Stimulated activated CD8-positive, alpha-beta memory T cell treated with anti-CD3 and anti-CD28 coated beads, Interleukin-12 subunit alpha, Interleukin-12 subunit beta, amount 100 ng/mL, for 1 hour (primary cell): ENCODE measurements around the gene GLYAT.
"Not testable (repeated sequence)": the region's sequence is repeated elsewhere in the genome, so short reads cannot be mapped to it uniquely, and the experiment has no call there.

Source experiments
- DNase-seq: peaks from one replicate; pipeline ENCODE4 v3.0.0-alpha.2; 2020; ENCODE audit warnings: low read depth

The GLYAT gene

DNA sequence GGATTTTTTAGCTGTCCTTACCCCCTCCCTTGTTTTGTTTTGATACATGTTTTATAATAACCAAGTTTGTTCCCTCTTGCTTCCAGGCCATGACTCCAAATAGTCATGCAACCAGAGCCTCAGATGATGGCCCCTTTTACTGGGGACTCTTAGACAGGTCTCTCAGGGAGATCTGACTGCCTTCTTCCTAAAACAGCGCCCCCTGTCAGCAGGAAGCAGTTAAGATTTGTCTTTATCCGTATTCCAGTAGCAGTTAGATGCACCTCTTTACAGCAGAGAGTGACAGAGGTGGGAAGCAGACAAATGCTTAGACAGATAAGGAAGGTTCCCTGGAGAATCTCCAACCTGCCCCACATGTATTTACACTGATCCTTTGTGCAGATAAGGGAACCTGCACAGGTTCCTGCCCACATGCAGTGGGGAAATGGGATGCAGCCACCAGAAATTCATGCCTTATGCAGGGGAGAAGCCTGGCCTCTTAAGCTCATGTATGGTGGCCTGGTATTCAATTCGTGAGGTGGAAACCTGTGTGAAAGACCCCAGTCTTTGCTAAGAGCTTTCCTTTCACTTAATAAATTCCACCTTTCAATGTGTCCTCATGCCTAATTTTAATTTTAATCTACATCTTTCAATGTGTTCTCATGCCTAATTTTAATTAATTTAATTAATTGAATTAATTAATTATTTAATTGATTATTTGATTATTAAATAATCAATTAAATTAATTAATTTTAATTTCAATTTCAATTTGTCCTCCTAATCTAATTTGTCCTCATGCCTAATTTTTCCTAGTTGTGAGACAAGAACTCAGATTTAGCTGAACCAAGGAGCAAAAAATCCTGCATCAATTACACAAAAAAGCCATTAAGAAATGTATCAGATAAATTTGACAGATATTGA, 11.5 kb upstream of the GLYAT start:
- no peak for DNase-seq

DNA sequence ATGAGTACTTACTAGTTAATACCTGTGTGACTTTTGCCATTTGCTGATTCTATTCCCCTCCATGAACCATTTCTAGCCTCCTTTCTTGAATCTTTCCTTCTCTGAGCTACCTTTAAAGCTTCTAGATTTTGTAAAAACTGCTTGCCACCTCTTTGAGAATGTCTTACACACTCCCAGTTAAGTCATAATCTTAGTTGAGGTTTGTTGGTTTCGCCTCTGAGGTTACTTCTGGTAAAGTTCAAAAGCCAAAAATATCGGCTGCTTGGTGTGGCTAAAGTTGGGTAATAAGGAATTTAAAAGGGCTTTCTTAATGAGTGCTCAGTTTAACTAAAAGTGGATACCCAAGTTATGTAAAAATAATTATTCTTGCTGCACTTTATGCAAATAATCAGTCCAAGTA, 10.4 kb upstream of the GLYAT start:
- no peak for DNase-seq

DNA sequence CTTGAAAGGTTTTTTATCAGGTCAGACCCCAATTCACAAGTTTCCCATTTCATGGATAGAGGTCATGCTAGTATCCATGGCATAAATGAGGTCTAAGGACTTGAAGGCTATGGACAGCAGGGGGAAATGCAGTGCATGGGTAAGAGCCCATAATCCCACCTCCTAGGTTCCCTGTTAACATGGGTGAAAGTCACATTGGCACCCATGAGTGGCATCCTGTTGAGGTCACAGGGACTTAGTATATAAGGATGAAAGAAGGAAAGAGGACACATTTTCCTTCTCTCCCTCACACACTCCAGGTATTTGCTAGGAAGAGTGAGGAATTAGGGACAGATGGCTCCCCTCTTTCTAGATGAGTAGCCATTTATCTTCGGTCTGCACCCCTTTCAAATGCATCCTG, 9.4 kb upstream of the GLYAT start:
- DNase-seq, result no peak

DNA sequence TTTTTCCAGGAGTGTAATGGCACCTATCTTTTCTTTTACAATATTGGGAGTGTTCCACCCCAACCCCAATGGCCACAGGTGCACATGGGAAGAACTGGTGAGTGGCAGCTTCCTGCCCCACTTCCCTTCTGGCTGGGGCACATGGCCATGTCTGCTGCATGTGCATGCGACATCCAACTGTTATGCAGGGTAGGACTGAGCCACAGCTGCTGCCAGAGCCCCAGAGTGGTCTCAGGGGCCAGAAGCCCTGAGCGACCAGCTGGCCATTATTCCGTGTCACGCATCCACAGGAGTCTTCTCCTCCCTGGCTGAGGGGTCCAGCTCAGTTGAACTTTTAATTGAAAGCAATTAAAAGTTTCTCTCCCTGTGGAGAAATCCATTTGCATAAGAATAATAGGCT, 8.7 kb upstream of the GLYAT start:
- DNase-seq, result no peak

DNA sequence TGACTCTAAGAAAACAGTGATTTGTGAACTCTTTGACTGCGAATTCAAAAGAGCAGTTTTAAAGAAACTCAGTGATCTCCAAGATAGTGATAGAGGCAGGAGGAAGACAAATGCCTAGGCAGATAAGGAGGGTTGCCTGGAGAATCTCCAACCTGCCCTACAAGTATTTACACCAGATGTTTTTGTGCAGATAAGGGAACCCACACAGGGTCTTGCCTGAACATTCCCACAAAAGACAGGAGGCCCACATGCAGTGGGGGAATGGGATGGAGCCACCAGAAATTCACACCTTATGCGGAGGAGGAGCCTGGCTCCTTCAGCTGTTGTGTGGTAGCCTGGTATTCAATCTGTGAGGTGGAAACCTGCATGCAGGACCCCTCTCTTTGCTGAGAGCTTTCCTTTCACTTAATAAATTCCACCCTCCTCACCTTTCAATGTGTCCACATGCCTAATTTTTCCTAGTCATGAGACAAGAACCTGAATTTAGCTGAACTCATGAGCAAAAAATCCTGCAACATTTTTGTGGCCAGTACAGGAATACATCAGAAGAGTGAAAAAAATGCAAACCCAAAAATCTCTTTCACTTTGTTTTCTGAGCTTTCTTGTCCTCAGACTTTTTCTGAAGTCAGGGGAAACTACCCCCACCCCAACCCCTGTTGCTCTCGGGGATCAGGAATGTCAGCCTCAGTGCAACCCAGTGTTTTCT, 8.1 kb upstream of the GLYAT start:
- no peak for DNase-seq

DNA sequence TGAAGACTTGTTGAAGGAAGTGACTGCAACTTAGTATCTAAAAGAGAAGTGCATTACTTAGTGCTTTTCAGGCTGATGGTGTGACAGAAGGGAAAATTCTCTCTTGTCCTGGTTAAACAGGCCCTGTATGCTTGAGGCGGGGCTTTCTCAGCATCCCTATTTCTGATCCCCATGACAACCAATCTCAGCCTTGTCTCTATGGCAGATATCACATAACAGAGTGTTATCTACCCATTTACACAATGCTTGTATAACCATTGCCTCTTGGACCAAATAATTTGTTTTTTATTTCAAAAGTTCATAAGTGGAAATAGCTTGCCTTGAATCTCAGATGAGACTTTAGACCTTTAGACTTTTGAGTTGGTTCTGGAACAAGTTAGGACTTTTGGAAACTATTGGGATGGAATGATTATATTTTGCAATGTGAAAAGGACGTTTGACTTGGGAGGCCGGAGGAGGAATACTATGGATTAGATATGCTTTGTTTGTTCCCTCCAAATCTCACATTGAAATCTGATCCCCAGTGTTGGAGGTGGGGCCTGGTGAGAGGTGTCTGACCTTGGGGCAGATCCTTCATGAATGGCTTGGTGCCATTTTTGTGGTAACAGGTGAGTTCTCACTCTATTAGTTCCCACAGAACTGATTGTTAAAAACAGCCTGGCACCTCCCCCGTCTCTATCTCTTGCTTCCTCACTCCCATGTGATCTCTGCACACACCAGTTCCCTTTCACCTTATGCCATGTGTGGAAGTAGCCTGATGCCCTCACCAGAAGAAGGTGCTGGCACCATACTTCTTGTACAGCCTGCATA, 3.1 kb upstream of the GLYAT start:
- no peak for DNase-seq

DNA sequence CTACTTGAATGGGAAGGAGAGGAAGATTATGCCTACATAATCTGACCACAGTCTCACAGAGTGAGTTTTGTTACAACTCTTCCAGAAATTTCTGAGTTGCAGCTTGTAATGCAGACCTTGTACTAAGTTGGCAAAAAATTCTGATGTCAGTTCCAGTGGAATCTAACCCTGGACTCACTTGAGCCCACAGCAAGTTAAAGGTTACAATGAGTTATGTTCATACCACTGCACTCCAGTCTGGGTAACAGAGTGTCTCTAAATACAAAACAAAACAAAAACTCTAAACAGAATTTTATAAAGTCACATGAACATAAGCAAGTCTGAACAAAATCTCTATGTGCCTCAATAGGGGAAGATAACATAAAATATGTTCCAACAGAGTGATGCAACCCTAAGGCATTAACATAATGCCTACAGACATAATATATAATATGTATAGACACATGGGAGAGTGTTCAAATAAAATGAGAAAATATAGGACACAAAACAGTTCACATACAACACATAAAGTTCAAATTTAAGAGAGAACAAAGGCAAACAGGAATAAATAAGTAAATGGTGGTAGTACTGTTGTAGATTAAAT, 1.1 kb downstream of the GLYAT start:
- no peak for DNase-seq

DNA sequence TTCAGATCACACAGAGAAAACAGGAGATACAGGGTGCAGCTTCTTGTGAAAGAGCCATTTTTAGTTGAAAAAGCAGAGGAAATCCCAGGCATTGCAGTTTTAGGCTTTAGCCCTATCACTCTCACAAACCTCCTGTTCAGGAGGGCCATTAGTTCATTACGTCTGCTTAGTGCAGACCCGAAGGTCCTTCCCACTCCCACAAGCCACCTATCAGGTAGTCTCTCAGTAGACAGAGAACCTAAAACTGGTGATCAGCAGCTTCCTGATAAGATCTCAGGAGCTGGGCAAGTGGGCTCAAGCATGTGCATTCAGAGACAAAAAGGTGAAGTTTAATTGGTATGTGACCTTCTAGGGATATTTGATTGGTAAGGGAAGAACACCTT, 4.3 kb downstream of the GLYAT start:
- DNase-seq, result no peak

DNA sequence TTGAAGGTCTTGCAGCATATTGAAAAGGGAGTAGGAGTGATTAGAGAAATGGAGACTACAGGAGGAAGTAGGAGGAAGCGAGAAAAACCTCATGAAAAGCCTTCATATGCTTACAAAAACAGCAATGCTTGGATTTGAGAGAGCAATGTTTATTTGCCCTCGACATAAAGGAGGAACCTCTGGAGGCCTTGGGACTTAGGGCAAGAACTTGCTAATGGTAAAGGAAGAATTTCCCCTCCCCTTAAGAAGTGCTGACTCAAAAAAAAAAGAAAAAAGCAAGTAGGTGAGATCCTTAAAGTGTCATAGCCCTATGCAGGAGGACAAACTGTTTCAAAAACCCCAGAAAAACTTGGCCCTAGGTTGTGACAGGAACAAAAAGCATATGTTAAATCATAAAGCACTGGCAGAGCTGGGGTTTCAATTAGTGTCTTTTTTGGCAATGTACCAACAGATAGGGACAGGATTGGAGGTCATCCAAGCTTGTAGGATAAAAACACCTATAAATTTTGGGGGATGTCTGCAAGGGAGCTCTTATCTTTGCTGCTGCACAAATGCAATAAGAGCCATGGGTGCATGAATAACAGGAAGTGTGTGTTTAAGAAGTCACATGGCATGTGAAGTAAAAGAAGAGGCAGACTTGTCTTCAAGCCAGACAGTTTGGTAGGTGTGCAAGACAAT, 4.9 kb downstream of the GLYAT start:
- DNase-seq, result no peak

DNA sequence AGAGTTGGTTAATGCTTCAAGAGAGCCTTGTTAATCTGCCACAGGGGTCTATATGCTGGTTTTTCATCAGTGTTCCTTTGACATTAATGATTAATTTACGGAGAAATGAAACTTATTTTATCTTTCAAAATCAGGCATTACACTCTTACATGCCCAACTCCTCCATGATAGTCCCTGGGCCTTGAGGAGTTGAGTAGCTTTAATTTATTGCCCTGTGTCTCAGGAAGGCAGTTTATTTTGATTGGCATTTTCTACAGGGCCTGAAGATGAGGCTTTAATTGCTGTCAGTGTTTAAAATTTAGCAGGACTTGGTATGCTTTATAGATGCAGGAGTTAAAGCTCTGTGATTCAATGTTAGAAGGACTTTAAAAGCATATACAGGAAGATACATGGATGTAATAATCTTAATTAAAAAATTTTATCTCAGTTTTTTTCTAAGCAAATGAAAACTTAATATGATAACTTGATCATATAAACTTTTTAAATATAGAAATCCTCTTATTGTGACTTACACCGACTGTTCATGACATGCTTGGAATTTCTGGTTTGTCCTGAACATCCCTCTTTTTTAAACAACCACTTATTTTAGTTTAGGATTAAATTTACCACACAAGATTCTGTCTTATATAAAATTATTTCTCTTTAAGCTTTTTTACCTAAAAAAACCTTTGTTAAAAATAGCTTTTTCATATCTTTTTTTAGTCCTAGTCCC, 12.2 kb downstream of the GLYAT start:
- DNase-seq, result no peak

DNA sequence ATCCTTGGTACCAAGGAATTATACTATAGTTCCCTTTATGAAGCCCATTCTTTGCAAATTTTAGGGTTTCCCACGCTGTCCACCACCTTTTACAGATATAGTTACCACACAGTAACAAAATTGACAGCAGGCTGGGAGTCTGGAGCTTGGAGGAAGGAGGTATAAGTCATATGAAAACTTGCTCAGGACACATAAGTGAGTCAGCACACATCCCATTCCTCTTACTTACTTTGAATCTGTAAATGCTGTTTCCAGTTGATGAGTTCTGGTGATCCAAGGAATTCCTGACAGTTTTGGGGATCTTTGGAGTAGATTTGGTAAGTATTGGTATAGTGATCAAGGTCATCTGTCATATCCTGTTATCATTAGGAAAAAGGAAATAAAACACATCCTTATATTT, 19.2 kb downstream of the GLYAT start:
- no peak for DNase-seq

DNA sequence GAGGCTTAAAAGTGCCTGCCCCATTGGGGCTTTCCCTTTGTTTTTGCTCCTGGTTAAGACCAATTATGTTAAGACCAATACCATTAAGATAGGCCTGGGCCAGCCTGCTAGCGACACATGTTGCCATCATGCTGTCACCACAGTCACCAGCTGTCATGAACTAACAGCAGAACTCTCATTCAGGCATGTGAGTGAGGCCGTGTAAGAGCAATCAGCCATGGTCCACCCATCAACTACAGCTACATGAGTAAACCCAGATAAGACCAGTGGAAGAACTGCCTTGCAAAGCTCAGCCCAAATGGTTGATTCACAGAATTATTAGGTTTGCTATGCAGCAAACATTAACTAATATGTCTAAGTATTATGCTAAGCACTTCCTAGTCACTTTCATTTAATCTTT, 19.9 kb downstream of the GLYAT start:
- DNase-seq, result no peak

DNA sequence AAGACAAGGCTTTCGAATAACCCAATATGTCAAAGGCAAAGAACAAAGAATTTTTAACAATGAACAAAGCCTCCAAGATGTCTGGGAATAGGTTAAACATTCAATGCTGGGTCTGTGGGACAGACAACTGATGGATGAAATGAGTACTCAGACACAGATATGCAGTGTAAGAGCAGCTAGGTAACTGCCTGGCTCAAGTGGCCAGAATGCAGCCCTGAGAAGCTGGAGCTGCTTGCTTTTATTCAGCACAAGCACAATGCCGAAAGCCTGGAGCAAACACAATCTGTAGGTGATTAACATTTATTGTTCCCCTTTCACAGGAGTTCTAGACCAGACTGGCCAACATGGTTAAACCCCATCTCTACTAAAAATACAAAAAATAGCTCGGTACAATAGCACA, 24.0 kb downstream of the GLYAT start:
- no peak for DNase-seq

DNA sequence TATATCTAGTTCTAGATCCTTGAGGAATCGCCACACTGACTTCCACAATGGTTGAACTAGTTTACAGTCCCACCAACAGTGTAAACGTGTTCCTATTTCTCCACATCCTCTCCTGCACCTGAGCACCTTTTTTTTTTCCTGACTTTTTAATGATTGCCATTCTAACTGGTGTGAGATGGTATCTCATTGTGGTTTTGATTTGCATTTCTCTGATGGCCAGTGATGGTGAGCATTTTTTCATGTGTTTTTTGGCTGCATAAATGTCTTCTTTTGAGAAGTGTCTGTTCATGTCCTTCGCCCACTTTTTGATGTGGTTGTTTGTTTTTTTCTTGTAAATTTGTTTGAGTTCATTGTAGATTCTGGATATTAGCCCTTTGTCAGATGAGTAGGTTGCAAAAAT, 34.9 kb downstream of the GLYAT start:
- DNase-seq, result not testable (repeated sequence)

DNA sequence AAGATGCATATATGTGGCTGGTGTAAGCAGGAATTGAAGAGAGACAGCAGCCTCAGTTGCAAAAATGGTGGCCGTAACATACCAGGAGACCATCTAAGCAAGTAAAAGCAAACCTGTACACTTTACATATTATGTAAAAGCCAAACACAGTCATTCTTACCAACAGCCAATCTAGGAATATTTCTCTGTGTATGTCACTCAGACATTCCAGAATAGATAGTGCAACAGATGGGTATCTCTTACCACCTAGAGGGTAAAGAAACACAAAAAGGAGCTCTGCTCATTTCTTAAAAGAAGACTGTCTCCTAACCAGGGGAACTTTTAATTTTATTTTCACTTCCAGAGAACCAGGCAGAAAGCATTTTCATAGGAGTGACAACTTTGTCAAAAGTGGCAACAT, 38.7 kb downstream of the GLYAT start:
- DNase-seq, result no peak

DNA sequence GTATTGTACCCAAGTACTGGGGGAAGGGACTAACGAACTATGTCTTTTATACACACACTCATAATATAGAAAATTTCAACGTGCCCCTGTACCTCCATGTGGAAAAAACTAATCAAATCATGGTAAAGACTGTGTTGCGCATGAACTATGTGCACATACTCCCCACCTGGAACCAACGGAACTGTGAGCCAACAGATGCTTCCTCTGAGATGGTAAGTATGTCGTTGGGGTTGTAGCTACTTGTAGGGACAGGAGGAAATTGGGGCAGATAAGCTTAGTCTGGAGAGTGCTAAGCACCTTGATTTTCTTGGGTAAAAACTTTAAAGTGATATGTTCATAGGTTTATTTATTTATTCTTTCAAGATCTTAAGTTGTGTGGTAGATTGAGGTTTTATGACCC, 40.1 kb downstream of the GLYAT start:
- DNase-seq, result no peak

DNA sequence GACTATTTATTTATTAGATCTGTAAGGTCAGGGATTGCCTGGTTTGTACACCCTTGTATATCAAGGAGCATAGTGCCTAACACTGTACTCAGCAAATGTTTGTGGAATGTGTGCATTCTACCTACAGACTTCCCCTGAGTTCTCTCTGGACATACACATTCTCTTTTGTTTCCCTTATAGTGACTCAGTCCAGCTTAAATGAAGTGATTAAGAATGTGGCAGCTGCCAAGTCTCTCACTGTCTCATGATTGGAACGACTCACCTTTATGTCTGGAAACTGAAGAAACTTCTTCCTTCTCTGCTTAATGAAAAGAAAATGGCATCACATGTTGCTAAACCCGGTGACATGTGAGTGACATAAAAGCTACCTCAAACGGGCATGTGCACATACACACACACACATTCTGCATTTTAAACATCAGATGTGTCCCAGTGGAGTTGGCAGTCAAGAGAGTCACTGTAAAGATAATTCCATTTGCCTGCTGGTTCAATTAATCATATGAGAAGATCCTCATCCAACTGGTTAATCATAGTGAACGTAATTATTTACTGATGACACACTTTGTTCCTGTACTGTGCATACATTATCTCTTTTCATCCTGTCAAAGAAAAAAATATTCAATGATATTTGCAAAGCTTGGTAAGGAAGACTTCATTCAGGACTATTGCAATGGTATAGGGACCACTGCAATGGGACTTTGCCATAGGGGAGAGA, 42.8 kb downstream of the GLYAT start:
- DNase-seq, result no peak

DNA sequence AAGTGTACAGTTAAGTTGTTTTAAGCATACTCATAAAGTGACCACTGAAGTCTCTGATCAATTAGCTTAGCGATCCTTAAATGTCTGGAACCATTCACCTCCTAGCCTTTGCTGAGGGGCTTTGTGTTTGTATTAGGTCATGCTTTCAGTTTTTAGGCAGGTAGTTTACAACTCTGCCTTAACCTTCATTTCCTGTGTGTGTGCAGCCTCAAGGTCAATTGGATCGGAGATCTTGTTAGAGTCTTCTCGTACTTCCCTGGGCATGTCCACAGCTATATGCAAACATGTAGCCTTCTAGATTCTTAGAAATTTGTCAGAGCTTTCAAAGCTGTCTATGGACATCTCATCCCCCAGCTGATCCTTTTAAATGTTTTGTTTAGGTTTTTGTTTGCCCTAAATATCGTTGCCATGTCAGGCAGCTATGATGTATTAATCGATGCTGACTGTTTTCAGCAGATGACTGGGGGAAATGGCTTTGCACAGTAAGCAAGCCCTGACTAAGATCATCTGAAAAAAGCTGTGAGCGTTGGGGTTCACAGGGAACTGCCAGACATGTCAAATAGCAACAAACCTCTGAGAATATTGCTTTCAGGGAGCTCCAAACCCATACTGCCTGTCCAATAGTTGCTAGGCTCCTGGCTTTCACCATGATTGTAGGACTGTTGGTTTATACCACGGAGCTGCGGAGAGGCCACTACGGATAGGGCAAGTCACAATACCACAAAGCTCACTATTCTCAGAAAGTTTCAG, 45.6 kb downstream of the GLYAT start:
- DNase-seq, result no peak

DNA sequence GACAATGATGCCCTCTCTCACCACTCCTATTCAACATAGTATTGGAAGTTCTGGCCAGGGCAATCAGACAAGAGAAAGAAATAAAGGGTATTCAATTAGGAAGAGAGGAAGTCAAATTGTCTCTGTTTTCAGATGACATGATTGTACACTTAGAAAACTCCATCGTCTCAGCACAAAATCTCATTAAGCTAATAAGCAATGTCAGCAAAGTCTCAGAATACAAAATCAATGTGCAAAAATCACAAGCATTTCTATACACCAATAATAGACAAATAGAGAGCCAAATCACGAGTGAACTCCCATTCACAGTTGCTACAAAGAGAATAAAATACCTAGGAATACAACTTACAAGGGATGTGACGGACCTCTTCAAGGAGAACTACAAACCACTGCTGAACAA, 49.1 kb downstream of the GLYAT start:
- not testable (repeated sequence) for DNase-seq

DNA sequence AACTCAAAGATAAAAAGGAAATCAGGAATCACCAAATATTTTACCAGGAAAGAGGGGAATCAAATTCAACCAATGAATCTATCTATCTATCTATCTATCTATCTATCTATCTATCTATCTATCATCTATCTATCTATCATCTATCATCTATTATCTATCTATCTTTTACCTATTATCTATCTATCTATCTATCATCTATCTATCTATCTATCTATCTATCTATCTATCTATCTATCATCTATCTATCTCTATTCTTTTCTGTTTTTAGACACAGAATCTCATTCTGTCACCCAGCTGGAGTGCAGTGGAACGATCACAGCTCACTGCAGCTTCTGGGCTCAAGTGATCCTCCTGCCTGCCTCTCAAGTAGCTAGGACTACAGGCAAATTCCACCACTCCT, 54.2 kb downstream of the GLYAT start:
- not testable (repeated sequence) for DNase-seq
